Effector CD4-positive, alpha-beta T cell (primary cell): ENCODE data around the gene CTBP2.

Experiments used
- DNase-seq: peaks from one replicate; pipeline ENCODE4 v3.0.0-alpha.2; 2020

CTBP2 gene

DNA sequence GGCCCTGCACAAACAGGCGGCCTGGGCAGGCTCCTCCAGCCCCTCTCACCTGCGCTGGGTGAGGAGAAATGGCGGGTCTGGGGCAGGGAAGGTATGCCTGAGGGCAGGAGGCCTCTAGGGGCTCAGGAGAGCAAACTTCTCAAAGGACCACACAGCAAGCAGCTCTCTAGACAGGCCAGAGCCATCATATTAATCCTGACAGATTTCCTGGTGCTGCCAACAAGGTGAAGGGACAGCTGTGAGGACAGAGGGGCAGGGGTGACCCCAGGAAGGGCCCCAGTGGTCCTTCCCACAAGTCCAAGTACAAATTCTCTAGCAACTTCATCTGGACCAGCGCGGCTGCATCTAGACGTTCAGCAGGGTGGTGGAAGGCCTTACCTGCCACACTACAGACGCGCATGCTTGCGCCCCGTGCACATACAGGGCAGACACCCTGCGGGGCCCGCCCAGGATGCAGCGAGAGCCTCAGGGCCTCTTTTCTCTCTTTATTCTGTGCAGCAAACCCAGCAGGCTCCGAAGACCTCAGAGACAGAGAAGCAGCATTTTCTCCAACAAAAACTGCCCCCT, 156.4 kb downstream of the CTBP2 start:
- no peak for DNase-seq

GRCh38 chr10:125003146-125003900, 157.0 kb downstream of the CTBP2 start:
- DNase-seq, result no peak

DNA sequence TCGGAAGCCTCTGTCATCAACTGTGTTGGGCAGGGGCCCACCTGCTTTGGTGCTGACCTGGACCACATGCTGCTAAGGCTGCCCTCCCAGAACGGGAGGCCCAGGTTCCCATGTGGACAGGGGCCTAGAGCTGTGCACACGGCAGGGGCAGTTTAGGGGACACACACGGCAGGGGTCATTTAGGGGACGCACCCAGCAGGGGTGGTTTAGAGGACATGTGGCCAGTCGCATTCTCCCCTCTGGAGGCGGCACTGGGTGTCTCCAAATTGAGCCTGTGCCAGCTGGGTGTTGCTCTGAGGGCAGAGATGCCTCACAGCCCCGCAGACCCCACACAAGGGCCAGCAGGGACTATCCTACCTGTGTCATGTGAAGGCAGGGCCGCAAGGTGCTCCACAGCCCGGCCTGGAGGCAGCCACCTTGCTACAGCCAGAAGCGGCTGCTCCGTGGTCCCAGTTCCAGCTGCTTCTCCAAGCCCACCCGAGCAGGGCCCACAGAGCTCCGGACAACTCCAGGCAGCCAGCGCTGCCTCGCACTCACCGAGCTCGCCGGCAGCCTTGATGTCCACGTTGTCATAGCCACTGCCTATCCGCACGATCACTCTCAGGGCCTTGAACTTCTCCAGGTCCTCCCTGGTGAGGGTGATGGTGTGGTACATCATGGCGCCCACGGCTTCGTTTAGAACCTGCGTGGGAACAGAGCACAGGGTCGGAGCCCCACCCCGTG, 157.8 kb downstream of the CTBP2 start:
- DNase-seq, result no peak

DNA sequence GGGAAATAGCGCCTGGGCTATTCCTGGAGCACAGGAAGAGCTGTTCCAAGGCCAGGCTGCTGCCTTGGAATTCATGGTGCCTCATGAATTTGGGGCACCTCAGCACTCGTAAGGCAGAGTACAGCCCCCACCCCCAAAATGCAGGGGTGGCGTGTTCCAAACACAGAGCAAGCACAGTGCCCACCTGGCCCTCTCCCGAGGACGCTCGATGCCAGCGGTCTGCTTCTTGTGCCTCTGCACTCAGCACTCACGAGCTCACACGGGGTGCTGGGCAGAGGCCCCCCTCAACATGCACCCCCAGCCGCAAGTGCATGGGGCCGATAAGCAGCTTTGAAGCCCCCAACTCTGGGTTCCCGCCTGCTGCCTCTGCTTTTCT, 158.3 kb downstream of the CTBP2 start:
- DNase-seq, result no peak

- DNase-seq, result no peak
Observed at GRCh38 chr10:125001313-125002046, 158.9 kb downstream of the CTBP2 start.

DNA sequence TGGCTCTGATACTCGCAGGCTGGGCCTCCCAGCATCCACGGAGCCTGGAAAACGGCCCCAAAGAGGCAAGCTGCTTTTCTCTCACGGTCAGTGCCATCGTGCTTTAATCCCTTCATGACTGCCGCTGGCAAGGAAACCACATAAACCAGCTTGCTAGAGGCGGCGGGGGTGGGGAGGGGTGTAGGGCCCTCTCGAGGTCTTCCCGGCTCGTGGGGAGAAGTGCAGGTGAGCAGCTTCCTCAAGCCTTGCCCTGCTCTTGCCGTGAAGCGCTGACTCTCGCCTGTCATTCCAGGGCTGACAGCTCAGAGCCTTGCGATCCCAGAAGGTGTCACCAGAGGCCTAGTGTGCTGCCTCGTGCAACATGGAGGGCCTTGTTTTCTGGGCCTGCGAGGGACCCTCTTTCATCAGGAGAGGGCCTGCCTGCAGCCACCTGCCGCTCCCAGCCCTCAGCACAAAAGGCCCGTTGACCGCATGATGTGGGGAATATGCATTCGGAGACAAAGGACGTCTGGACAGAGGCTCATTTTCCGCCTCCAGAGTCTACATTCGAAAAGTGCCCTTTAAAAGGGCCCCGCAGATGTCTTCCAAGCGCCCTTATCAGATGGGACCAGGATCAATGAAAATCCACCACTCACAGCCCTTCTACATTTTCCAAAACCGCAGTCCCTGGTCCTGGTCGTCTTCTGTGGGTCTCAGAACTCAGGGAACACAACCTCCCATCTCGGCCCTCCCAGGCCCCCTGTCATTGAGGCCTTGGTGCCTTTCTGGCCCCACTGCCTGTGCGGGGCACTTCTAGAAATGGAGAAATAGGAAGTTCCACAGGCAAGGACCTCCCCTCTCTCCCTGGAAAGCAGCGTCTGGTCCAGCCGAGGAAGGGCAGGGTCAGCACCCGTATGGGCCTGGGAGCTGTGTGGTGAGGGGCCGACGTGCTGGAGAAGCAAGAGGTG, 159.7 kb downstream of the CTBP2 start:
- no peak for DNase-seq

DNA sequence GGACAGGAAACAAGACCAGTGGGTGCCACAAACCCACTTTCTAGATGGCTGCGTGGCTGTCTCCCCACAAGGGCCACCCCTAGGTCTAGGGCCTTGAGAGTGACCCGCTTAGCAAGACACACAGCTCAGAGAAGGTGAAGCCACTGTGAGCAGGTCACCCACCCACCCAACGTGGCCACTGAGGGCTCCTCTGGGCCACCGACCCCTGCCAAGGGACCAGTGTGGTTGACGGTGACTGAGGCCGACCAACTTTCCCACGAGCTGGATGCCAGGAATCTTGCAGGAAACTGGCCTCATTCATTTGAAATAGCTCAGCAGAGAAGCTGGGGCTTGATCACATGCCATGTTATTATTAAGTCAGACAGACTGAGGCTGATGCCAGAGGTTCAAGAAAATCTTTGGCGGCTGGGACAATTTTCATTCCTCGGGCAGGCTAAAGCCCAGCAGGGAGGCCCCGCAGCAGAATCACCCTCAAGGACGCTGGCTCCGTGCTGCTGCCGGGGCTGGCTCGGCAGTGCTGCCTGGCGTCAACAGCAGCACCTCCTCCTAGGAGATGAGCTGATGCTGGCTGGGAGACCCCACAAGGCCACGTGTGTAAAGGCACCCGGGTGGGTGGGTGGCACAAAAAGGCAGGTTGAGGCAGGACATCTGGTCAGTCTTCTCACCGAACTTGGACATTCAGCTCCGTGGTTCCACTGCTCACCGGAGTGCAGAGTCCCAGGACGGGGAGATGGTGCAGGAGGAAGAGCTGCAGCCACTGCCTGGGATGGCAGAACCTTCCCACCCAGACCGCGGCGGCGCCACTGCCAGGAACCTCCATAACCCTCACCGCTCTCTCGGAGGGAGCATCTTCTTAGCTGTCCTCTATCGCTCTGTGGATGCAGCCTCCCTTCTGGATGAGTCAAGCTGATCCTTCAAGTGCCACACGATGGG, 160.7 kb downstream of the CTBP2 start:
- DNase-seq, result no peak

GRCh38 chr10:124998624-124999291, 161.6 kb downstream of the CTBP2 start:
- no peak for DNase-seq

DNA sequence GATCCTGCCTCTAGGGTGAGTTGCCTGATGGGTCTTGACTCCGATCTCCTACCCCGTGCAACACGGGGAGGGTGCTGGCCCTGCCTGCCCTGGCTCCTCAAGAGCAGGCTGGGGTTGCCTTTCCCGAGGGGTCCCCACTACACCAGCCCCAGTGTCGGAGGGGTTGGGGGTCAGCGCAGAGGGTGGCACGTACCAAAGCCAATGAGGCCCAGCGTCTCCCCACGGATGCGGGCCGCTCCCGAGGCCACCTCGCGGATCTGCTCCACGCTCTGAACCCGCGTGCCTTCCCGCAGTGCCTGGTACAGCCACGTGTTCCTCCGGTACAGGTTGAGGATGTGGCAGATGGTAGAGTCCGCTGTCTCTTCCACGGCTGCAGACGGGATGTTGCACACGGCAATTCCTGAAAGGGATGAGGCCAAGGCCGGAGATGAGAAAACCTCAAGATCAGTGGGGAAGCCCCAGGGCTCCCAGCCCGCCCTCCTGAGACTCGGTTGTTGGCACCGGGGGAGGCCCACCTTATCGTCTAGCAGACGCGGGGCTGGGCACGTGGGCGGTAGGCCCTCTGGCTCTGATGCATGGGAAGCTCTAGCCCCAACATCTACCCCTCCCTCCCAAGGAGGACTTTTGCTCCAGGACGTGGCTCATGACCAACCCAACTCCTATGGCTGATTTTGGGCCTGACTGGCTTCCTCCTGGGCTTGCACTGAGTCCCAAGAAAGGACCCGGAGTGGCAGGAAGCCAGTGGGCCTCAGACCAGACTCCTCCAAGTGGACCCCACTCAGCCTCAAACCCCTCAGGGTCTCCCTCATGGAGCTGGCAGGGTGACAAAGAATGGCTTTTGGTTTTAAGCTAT, 162.4 kb downstream of the CTBP2 start:
- DNase-seq, result no peak

GRCh38 chr10:124997306-124997705, 163.1 kb downstream of the CTBP2 start:
- DNase-seq, result no peak

- no peak for DNase-seq
Observed at GRCh38 chr10:124996854-124997215, 163.5 kb downstream of the CTBP2 start.

DNA sequence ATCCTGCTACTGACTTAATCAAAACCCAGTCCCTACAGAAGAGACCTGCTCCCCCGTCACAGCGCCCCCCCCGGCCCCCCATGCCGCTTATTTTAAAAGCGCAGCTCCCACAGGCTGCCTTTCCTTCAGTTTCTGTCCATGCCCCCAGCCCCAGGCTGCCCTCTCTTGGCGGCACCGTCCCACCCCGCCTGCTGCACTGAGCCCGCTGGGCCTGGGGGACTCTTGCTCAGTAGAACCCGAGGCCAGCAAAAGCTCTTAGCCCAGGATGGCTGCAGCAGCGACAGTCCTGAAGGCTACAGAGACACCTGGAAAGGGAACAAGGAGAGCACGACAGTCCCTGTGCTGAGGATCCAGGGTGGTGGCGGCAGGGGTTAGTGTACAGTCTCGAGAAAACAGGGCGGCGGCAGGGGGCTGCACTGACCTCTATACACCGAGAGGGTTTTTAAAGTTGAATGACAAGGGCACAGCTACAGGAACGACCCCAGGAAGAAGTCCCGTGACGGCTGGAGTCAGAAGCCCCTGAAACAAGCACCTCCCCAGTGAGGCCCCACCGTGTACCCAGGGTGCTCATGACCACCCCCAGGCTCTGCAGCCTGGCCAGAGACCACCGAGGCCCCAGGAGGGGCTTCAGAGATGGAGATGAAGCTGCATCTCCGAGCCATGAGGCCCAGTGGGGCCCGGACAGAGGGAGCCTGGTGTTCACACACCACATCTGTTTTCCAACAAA, 164.1 kb downstream of the CTBP2 start:
- no peak for DNase-seq

GRCh38 chr10:124995605-124996004, 164.8 kb downstream of the CTBP2 start:
- no peak for DNase-seq

DNA sequence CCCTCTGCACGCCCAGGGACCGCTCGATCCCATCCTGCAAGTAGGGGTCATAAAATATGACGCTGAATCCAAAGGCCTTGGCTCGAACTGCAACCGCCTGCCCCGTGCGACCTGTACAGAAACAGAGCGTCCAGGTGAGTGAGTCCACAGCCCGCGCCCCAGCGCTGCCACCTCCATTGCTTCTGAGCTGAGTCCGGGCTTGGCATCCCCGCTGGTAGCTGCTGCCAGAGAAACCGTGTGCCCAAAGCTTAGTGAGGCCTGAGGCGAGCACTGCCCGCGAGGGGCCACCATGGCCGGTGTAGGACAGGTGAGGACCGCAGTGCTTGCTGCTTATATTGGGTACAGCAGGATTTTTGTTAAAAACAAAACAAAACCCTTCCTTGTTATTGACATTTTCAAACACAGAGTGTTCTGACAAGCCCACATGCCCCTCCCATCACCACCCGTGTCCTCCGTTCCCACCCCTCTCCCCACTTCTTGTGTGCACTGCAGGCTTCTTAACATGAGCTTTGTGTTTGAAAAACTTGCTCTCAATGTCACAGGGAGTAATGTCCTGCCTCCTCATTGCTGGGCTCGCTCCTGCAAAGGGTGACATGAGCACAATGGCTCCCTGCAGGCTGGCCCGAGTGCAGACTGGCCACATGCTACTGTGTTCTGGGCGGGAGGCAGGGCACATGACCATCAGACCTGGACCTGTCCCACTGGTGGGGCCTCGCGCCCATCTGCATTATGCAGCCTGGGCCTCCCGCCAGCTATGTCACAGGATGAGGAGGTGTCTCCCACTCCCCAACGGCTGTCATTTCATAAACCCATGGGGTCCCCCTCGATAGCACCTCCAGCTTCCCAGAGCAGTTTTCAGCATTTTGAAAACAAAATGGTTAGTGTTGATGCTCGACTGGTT, 165.5 kb downstream of the CTBP2 start:
- DNase-seq, result no peak

DNA sequence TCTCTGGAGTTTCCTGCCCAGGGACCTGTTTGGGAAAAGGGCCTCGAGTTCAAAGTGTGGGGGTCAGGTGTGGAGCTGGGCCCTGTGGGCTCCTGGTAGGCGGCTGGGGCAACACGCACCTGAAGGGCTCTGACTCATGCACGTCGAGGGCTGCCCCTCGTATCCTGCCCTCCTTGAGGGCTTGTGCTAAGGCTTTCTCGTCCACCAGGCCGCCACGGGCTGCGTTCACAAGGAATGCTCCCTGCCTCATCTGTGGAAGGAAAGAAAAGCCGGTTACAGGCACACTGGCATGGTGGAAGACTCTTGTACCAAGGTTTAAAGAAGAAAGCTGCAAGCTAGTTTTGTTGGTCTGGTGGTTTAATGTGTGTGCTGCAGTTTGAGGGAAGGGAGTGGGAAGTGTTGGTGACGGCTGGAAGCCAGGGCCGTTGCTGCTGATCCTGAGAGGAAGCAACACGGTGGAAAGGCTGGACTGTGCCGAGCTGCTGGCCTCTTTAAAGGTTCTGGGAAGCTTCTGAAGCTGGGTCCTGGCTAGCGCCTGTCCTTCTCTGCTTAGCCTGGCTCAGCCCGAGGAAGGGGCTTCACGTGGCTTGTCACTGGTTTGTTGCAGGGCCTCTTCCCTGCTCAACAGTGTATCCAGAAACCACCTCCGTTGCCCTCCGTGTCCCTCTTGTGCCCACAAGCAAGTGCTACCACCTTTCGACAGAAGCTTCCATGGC, 166.5 kb downstream of the CTBP2 start:
- no peak for DNase-seq

- DNase-seq, result no peak
Observed at GRCh38 chr10:124993345-124993708, 167.0 kb downstream of the CTBP2 start.
